ENCODE results near the gene SHROOM1. TPM values are rescaled to one million over a fixed set of nuclear protein-coding genes. Genes with fewer than 3 reads are reported as not detected.

Gene SHROOM1
- total and polyA plus RNA-seq, 2 experiments from 2014 or later, result 2.5 to 5.4 TPM

DNA sequence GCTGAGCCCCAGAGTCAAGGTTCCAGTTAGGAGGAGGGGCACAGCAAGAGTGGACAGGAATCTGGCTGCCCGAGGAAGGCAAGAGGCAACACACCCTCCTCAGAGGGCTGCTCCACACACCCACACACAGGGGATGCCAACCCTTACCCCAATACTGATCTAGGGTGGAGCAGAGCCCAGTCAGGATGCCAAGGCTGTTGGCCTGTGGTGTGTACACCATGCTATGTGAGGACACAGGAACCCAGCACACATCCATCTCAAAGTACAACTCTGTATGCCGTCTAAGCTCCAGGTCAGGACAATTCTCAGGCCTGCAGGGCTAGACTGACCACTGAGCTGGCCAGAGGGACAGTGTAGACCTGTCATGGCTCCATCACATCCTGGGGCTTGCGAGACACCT, 56.0 kb downstream of the SHROOM1 start:
- Histone ChIP-seq H3F3A (replicated peaks; ENCODE audit: low read depth) (no peaks in the 10 kb centered on the region), H4K20me1 (replicated peaks; ENCODE audit: insufficient read depth) (0 out of 2 replicates have a peak, but pooled peaks cover 4% of the 10 kb centered on the region), H3K79me2 (replicated peaks; ENCODE audit: insufficient read depth) (peaks cover 2% of the 10 kb centered on the region; the same call in 1 of the 2 replicates), H3K27ac (ENCODE audit: low read depth) (no peak overlapping the region), H3K4me2 (no peak overlapping the region), H3K9me2 (ENCODE audit: insufficient read depth) (peaks cover 2% of the 10 kb centered on the region; the same call in 1 of the 2 replicates), H3K4me1 (ENCODE audit: insufficient read depth) (peaks cover 25% of the 10 kb centered on the region), H3K36me3 (ENCODE audit: insufficient read depth) (no peaks in the 10 kb centered on the region), H2AFZ (no peak overlapping the region), H3K4me3 (no peak overlapping the region), H3K27me3 (ENCODE audit: insufficient read depth) (peaks cover 39% of the 10 kb centered on the region)
- Mint-ChIP-seq H3K27ac (no peak overlapping the region), H3K4me3 (no peak overlapping the region), H3K36me3 (ENCODE audit: low read depth) (no peaks in the 10 kb centered on the region; the same call in 2 of the 3 replicates), H3K27me3 (ENCODE audit: insufficient read depth, low read depth, poor library complexity) (peaks cover 32% of the 10 kb centered on the region), H3K4me1 (peaks cover 36% of the 10 kb centered on the region), H3K9me3 (no peaks in the 10 kb centered on the region)
- ATAC-seq (no peak), DNase-seq (ENCODE audit: low spot score) (no peak)
- TF ChIP-seq STAT1 (IDR thresholded peaks at IDR 0.05; ENCODE audit: unreplicated experiment), result no peak
- TF ChIP-seq, protein P1, sequence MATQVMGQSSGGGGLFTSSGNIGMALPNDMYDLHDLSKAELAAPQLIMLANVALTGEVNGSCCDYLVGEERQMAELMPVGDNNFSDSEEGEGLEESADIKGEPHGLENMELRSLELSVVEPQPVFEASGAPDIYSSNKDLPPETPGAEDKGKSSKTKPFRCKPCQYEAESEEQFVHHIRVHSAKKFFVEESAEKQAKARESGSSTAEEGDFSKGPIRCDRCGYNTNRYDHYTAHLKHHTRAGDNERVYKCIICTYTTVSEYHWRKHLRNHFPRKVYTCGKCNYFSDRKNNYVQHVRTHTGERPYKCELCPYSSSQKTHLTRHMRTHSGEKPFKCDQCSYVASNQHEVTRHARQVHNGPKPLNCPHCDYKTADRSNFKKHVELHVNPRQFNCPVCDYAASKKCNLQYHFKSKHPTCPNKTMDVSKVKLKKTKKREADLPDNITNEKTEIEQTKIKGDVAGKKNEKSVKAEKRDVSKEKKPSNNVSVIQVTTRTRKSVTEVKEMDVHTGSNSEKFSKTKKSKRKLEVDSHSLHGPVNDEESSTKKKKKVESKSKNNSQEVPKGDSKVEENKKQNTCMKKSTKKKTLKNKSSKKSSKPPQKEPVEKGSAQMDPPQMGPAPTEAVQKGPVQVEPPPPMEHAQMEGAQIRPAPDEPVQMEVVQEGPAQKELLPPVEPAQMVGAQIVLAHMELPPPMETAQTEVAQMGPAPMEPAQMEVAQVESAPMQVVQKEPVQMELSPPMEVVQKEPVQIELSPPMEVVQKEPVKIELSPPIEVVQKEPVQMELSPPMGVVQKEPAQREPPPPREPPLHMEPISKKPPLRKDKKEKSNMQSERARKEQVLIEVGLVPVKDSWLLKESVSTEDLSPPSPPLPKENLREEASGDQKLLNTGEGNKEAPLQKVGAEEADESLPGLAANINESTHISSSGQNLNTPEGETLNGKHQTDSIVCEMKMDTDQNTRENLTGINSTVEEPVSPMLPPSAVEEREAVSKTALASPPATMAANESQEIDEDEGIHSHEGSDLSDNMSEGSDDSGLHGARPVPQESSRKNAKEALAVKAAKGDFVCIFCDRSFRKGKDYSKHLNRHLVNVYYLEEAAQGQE (IDR thresholded peaks at IDR 0.05; ENCODE audit: unreplicated experiment), result no peak
- no peak for TF ChIP-seq EZH2phosphoT487 (IDR thresholded peaks at IDR 0.05; ENCODE audit: unreplicated experiment)
- no peak for TF ChIP-seq ZNF114 (CRISPR knock-in tag; IDR thresholded peaks at IDR 0.05)
- TF ChIP-seq, protein P2, sequence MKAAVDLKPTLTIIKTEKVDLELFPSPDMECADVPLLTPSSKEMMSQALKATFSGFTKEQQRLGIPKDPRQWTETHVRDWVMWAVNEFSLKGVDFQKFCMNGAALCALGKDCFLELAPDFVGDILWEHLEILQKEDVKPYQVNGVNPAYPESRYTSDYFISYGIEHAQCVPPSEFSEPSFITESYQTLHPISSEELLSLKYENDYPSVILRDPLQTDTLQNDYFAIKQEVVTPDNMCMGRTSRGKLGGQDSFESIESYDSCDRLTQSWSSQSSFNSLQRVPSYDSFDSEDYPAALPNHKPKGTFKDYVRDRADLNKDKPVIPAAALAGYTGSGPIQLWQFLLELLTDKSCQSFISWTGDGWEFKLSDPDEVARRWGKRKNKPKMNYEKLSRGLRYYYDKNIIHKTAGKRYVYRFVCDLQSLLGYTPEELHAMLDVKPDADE (IDR thresholded peaks at IDR 0.05), result no peak
- TF ChIP-seq, protein P3, sequence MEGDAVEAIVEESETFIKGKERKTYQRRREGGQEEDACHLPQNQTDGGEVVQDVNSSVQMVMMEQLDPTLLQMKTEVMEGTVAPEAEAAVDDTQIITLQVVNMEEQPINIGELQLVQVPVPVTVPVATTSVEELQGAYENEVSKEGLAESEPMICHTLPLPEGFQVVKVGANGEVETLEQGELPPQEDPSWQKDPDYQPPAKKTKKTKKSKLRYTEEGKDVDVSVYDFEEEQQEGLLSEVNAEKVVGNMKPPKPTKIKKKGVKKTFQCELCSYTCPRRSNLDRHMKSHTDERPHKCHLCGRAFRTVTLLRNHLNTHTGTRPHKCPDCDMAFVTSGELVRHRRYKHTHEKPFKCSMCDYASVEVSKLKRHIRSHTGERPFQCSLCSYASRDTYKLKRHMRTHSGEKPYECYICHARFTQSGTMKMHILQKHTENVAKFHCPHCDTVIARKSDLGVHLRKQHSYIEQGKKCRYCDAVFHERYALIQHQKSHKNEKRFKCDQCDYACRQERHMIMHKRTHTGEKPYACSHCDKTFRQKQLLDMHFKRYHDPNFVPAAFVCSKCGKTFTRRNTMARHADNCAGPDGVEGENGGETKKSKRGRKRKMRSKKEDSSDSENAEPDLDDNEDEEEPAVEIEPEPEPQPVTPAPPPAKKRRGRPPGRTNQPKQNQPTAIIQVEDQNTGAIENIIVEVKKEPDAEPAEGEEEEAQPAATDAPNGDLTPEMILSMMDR (conservative IDR thresholded peaks at IDR 0.05; ENCODE audit: low read depth in 2 of 2), result no peak
- no peak for TF ChIP-seq JUNB (IDR thresholded peaks at IDR 0.05; ENCODE audit: unreplicated experiment)
- TF ChIP-seq EZH2 (IDR thresholded peaks at IDR 0.05; ENCODE audit: low read depth, unreplicated experiment), result no peak
- no peak for TF ChIP-seq POLR2AphosphoS5 (IDR thresholded peaks at IDR 0.05; ENCODE audit: low read depth)
